HUDEP-2 (cell line): ENCODE measurements around the gene CTRB1.
"Not testable (repeated sequence)": the region's sequence is repeated elsewhere in the genome, so short reads cannot be mapped to it uniquely, and the experiment has no call there.

Experiments used
- DNase-seq, 76 experiments: peaks; one replicate each; lab custom pipeline; 2025; ENCODE audit not compliant: unreplicated experiment in 76 of 76; lab: John Stamatoyannopoulos, UW

The CTRB1 gene

GRCh38 chr16:75203667-75204409 lies 14.9 kb upstream of the CTRB1 start:
- DNase-seq = no peak

- DNase-seq = no peak
Measured at GRCh38 chr16:75204410-75204758, 14.4 kb upstream of the CTRB1 start.

GRCh38 chr16:75204905-75205304 lies 13.9 kb upstream of the CTRB1 start:
- not testable (repeated sequence) for DNase-seq

GRCh38 chr16:75205438-75205837 lies 13.3 kb upstream of the CTRB1 start:
- DNase-seq = not testable (repeated sequence)

GRCh38 chr16:75205961-75206748 lies 12.6 kb upstream of the CTRB1 start:
- not testable (repeated sequence) for DNase-seq

- DNase-seq = no peak
Measured at GRCh38 chr16:75206749-75207451, 11.9 kb upstream of the CTRB1 start, which contains the start of gene CTRB2. CTRB2 (minus strand) TSS chr16:75207161; CDS start chr16:75207141, 20 bp downstream.

GRCh38 chr16:75207831-75208230 lies 11.0 kb upstream of the CTRB1 start:
- no peak for DNase-seq

GRCh38 chr16:75208242-75208825 lies 10.5 kb upstream of the CTRB1 start:
- DNase-seq = no peak

- no peak for DNase-seq
Measured at GRCh38 chr16:75208861-75209505, 9.8 kb upstream of the CTRB1 start.

GRCh38 chr16:75209514-75209913 lies 9.3 kb upstream of the CTRB1 start:
- not testable (repeated sequence) for DNase-seq

GRCh38 chr16:75209944-75210343 lies 8.8 kb upstream of the CTRB1 start:
- no peak for DNase-seq

- not testable (repeated sequence) for DNase-seq
Measured at GRCh38 chr16:75211286-75211685, 7.5 kb upstream of the CTRB1 start.

GRCh38 chr16:75216127-75216526 lies 2.7 kb upstream of the CTRB1 start:
- DNase-seq = no peak

- no peak for DNase-seq
Measured at GRCh38 chr16:75216576-75216975, 2.2 kb upstream of the CTRB1 start.

GRCh38 chr16:75217389-75217851 lies 1.4 kb upstream of the CTRB1 start:
- no peak for DNase-seq

- DNase-seq = no peak
Measured at GRCh38 chr16:75219088-75219487, 300 bp downstream of the CTRB1 start.

GRCh38 chr16:75219838-75220237 lies 1.1 kb downstream of the CTRB1 start:
- no peak for DNase-seq

- no peak for DNase-seq
Measured at GRCh38 chr16:75222271-75222783, 3.5 kb downstream of the CTRB1 start.

GRCh38 chr16:75223129-75223528 lies 4.3 kb downstream of the CTRB1 start:
- DNase-seq = not testable (repeated sequence)
